GM08714 (cell line): ENCODE data around the gene MARK4.
A peak's percentile ranks its signal among the peaks of the same experiment; 100 is the strongest.
"Not testable (repeated sequence)": the region's sequence is repeated elsewhere in the genome, so short reads cannot be mapped to it uniquely, and the experiment has no call there.

Source experiments
- H3K4me3 ChIP-seq: fragments of 200-500 bp; sonication (Bioruptor generic); 2 replicates; pipeline ENCODE4 v1.5.1; 2014; ENCODE audit warnings: mild to moderate bottlenecking, low read length, inconsistent platforms
- ZNF274 ChIP-seq: IDR thresholded peaks from 2 replicates; pipeline ENCODE4 v1.6.1; 2012; ENCODE audit warnings: mild to moderate bottlenecking, low read depth, low read length

MARK4 gene

GRCh38 chr19:45251452-45252354 lies 632 bp downstream of the MARK4 start:
- no peak for TF ChIP-seq ZNF274
- peak overlapping the region; percentile 85 for H3K4me3 ChIP-seq

GRCh38 chr19:45253396-45254027 lies 2.4 kb downstream of the MARK4 start:
- no peak for TF ChIP-seq ZNF274
- H3K4me3 ChIP-seq: no peak overlapping the region

GRCh38 chr19:45254044-45254531 lies 3.0 kb downstream of the MARK4 start:
- TF ChIP-seq ZNF274: no peak
- no peak overlapping the region for H3K4me3 ChIP-seq

- TF ChIP-seq ZNF274: no peak
- H3K4me3 ChIP-seq: no peak overlapping the region
These were observed 4.6 kb downstream of the MARK4 start for GRCh38 chr19:45255611-45256157.

- no peak overlapping the region for H3K4me3 ChIP-seq
- no peak for TF ChIP-seq ZNF274
These were observed 5.8 kb downstream of the MARK4 start for GRCh38 chr19:45256836-45257235.

GRCh38 chr19:45258862-45259261 lies 7.8 kb downstream of the MARK4 start:
- TF ChIP-seq ZNF274: no peak
- H3K4me3 ChIP-seq: no peak overlapping the region

- TF ChIP-seq ZNF274: no peak
- H3K4me3 ChIP-seq: no peak overlapping the region
These were observed 11.5 kb downstream of the MARK4 start for GRCh38 chr19:45262570-45262969.

- H3K4me3 ChIP-seq: no peak overlapping the region
- no peak for TF ChIP-seq ZNF274
These were observed 11.9 kb downstream of the MARK4 start for GRCh38 chr19:45263013-45263412.

GRCh38 chr19:45264781-45265317 lies 13.8 kb downstream of the MARK4 start:
- H3K4me3 ChIP-seq: no peak overlapping the region
- TF ChIP-seq ZNF274: no peak

GRCh38 chr19:45265375-45265774 lies 14.3 kb downstream of the MARK4 start:
- TF ChIP-seq ZNF274: no peak
- no peak overlapping the region for H3K4me3 ChIP-seq

GRCh38 chr19:45267296-45267695 lies 16.2 kb downstream of the MARK4 start:
- TF ChIP-seq ZNF274: no peak
- H3K4me3 ChIP-seq: no peak overlapping the region

- not testable (repeated sequence) for H3K4me3 ChIP-seq
These were observed 18.9 kb downstream of the MARK4 start for GRCh38 chr19:45269939-45270338.

GRCh38 chr19:45271098-45271734 lies 20.1 kb downstream of the MARK4 start:
- H3K4me3 ChIP-seq: no peak overlapping the region
- TF ChIP-seq ZNF274: no peak

GRCh38 chr19:45271735-45272108 lies 20.7 kb downstream of the MARK4 start:
- H3K4me3 ChIP-seq: no peak overlapping the region
- no peak for TF ChIP-seq ZNF274

GRCh38 chr19:45273521-45273855 lies 22.4 kb downstream of the MARK4 start:
- no peak overlapping the region for H3K4me3 ChIP-seq
- no peak for TF ChIP-seq ZNF274
